GM18505 (cell line): ENCODE results near the gene ANKRD22.

Experiments
- ATAC-seq: cut with Tn5 transposase; IDR thresholded peaks from one replicate; pipeline ENCODE4 v1.9.1; 2021; ENCODE audit not compliant: unreplicated experiment
- POLR2A ChIP-seq: IDR thresholded peaks from 4 replicates; pipeline ENCODE4 v1.6.1; 2011; ENCODE audit warnings: borderline replicate concordance; ENCODE audit not compliant: insufficient read depth, insufficient read length; ENCODE audit errors: extremely low read depth

ANKRD22 gene

GRCh38 chr10:88804083-88804812 lies 47.4 kb downstream of the ANKRD22 start:
- no peak for TF ChIP-seq POLR2A
- ATAC-seq = no peak

GRCh38 chr10:88803641-88804040 lies 48.0 kb downstream of the ANKRD22 start:
- ATAC-seq = no peak
- no peak for TF ChIP-seq POLR2A

- no peak for ATAC-seq
- TF ChIP-seq POLR2A = no peak
Observed at GRCh38 chr10:88802523-88803285, 48.9 kb downstream of the ANKRD22 start, which contains the start of gene LIPM. LIPM (plus strand) TSS chr10:88802730; CDS start chr10:88802897, 167 bp downstream.

- ATAC-seq = no peak
- TF ChIP-seq POLR2A = no peak
Observed at GRCh38 chr10:88800152-88801125, 51.2 kb downstream of the ANKRD22 start.

- TF ChIP-seq POLR2A = no peak
- ATAC-seq = no peak
Observed at GRCh38 chr10:88794731-88795130, 56.9 kb downstream of the ANKRD22 start.

GRCh38 chr10:88793712-88794299 lies 57.8 kb downstream of the ANKRD22 start:
- ATAC-seq = no peak
- no peak for TF ChIP-seq POLR2A

GRCh38 chr10:88792661-88793060 lies 59.0 kb downstream of the ANKRD22 start:
- no peak for TF ChIP-seq POLR2A
- ATAC-seq = no peak

- no peak for ATAC-seq
- TF ChIP-seq POLR2A = no peak
Observed at GRCh38 chr10:88791924-88792323, 59.7 kb downstream of the ANKRD22 start.

- no peak for ATAC-seq
Observed at GRCh38 chr10:88788924-88789323, 62.7 kb downstream of the ANKRD22 start.

GRCh38 chr10:88787463-88787862 lies 64.2 kb downstream of the ANKRD22 start:
- no peak for TF ChIP-seq POLR2A
- ATAC-seq = no peak

More at GRCh38 chr10:88788924-88789323, 62.7 kb downstream of the ANKRD22 start:
- TF ChIP-seq POLR2A = no peak

GRCh38 chr10:88786032-88786770 lies 65.4 kb downstream of the ANKRD22 start:
- no peak for TF ChIP-seq POLR2A
- ATAC-seq = no peak

GRCh38 chr10:88783724-88784123 lies 67.9 kb downstream of the ANKRD22 start:
- ATAC-seq = no peak
- TF ChIP-seq POLR2A = no peak

- ATAC-seq = no peak
- no peak for TF ChIP-seq POLR2A
Observed at GRCh38 chr10:88782222-88782621, 69.4 kb downstream of the ANKRD22 start.

GRCh38 chr10:88781206-88781605 lies 70.4 kb downstream of the ANKRD22 start:
- ATAC-seq = no peak
- no peak for TF ChIP-seq POLR2A
